MM.1S (cell line): ENCODE results near the gene HIVEP1.

Experiments
- DNase-seq: peaks from one replicate; pipeline ENCODE4 v3.0.0-alpha.2; 2015
- H2AFZ ChIP-seq: fragments of 300-600 bp; sonication (generic); 2 replicates; pipeline ENCODE4 v1.6.0; 2016; ENCODE audit warnings: antibody characterized with exemption, low read length
- H3F3A ChIP-seq: fragments of 300-600 bp; sonication (generic); 2 replicates; pipeline ENCODE4 v1.6.1; 2016; ENCODE audit warnings: mild to moderate bottlenecking, antibody characterized with exemption, low read length, moderate library complexity, mixed read lengths; ENCODE audit not compliant: insufficient read depth
- H3K27ac ChIP-seq: fragments of 300-600 bp; sonication (generic); 2 replicates; pipeline ENCODE4 v1.5.1; 2016; ENCODE audit warnings: mild to moderate bottlenecking, low read length
- H3K27me3 ChIP-seq: fragments of 300-600 bp; sonication (generic); replicated peaks from 2 replicates; pipeline ENCODE4 v1.6.0; 2016; ENCODE audit warnings: low read length; ENCODE audit not compliant: insufficient read depth
- H3K36me3 ChIP-seq: fragments of 300-600 bp; sonication (generic); replicated peaks from 2 replicates; pipeline ENCODE4 v1.6.1; 2016; ENCODE audit warnings: mild to moderate bottlenecking, low read length, mixed read lengths; ENCODE audit not compliant: insufficient read depth
- H3K4me1 ChIP-seq: fragments of 300-600 bp; sonication (generic); 2 replicates; pipeline ENCODE4 v1.6.1; 2016; ENCODE audit warnings: low read length, mixed read lengths
- H3K4me2 ChIP-seq: fragments of 300-600 bp; sonication (generic); 2 replicates; pipeline ENCODE4 v1.6.0; 2016; ENCODE audit warnings: low read depth, low read length
- H3K4me3 ChIP-seq: fragments of 300-600 bp; sonication (generic); 2 replicates; pipeline ENCODE4 v1.5.1; 2016; ENCODE audit warnings: low read length, mixed read lengths
- H3K79me2 ChIP-seq: fragments of 300-600 bp; sonication (generic); 2 replicates; pipeline ENCODE4 v1.6.1; 2016; ENCODE audit warnings: mixed run types, low read length, mixed read lengths
- H3K9ac ChIP-seq: fragments of 300-600 bp; sonication (generic); 2 replicates; pipeline ENCODE4 v1.6.1; 2016; ENCODE audit warnings: low read length, mixed read lengths
- H3K9me2 ChIP-seq: fragments of 300-600 bp; sonication (generic); replicated peaks from 2 replicates; pipeline ENCODE4 v1.6.1; 2016; ENCODE audit warnings: mild to moderate bottlenecking, low read length, mixed read lengths; ENCODE audit not compliant: insufficient read depth
- H3K9me3 ChIP-seq: fragments of 300-600 bp; sonication (generic); replicated peaks from 2 replicates; pipeline ENCODE4 v1.6.1; 2016; ENCODE audit warnings: mild to moderate bottlenecking, low read length, mixed read lengths; ENCODE audit not compliant: insufficient read depth
- H4K20me1 ChIP-seq: fragments of 300-600 bp; sonication (generic); 2 replicates; pipeline ENCODE4 v1.6.1; 2016; ENCODE audit warnings: mild to moderate bottlenecking, low read length, moderate library complexity, mixed read lengths; ENCODE audit not compliant: insufficient read depth
- EZH2 ChIP-seq: fragments of 300-600 bp; sonication (generic); optimal IDR thresholded peaks from 2 replicates; pipeline ENCODE3; 2017; ENCODE audit warnings: low read depth, mild to moderate bottlenecking, antibody characterized with exemption, low read length, mixed read lengths
- EZH2phosphoT487 ChIP-seq: fragments of 300-600 bp; sonication (generic); IDR thresholded peaks from 2 replicates; pipeline ENCODE4 v1.6.1; 2018; ENCODE audit warnings: antibody characterized with exemption, low read length
- TF ChIP-seq, protein P1 (sequence below): fragments of 300-600 bp; sonication (generic); IDR thresholded peaks from 2 replicates; pipeline ENCODE4 v1.5.1; 2016; ENCODE audit warnings: antibody characterized with exemption, low read length, mixed read lengths

The HIVEP1 gene

DNA sequence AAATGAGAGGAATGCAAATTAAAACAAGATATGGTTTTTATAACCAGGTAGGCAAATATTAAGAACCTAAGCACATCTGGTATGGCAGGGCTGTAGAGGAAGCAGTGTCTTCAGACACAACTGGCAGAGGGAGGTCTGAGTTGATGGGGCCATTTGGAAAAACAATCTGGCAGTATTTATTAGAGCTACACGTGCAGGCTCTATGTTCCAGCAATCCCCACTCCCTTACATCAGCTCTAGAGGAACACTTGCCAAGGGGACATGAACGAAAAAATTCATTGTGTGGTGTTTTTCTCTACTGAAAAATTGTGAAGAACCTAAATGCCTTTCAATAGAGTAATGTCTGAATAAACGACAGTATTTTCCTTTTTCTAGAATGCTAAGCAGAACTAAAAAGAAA lies 166.4 kb downstream of the HIVEP1 start:
- Histone ChIP-seq H3K9me3 (no peaks in the 10 kb centered on the region), H3F3A (no peaks in the 10 kb centered on the region), H3K36me3 (no peaks in the 10 kb centered on the region), H3K4me2 (no peak overlapping the region), H3K4me3 (no peak overlapping the region), H3K4me1 (no peaks in the 10 kb centered on the region), H4K20me1 (no peaks in the 10 kb centered on the region), H3K9me2 (no peaks in the 10 kb centered on the region), H3K9ac (no peak overlapping the region), H3K27me3 (no peaks in the 10 kb centered on the region), H2AFZ (no peak overlapping the region), H3K79me2 (no peaks in the 10 kb centered on the region), H3K27ac (no peak overlapping the region)
- DNase-seq = no peak
- TF ChIP-seq EZH2phosphoT487 (no peak), EZH2 (no peak)
- TF ChIP-seq, protein P1, sequence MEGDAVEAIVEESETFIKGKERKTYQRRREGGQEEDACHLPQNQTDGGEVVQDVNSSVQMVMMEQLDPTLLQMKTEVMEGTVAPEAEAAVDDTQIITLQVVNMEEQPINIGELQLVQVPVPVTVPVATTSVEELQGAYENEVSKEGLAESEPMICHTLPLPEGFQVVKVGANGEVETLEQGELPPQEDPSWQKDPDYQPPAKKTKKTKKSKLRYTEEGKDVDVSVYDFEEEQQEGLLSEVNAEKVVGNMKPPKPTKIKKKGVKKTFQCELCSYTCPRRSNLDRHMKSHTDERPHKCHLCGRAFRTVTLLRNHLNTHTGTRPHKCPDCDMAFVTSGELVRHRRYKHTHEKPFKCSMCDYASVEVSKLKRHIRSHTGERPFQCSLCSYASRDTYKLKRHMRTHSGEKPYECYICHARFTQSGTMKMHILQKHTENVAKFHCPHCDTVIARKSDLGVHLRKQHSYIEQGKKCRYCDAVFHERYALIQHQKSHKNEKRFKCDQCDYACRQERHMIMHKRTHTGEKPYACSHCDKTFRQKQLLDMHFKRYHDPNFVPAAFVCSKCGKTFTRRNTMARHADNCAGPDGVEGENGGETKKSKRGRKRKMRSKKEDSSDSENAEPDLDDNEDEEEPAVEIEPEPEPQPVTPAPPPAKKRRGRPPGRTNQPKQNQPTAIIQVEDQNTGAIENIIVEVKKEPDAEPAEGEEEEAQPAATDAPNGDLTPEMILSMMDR = no peak

DNA sequence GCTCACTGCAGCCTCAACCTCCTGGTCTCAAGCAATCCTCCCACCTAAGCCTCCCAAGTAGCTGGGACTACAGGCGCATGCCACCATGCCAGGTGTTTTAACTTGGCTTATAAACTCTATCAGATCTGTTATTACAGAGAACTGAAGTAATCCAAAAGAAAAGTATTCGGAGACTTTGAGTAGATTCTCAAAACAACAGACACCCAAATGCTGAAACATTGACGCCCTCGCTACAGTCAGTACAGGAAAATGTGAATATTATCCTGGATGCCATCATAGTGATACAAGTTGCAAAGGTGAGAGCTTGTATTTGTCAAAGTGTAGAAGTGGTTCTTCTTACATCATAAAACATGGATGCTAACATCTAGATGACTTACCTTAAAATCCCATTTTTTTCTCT lies 169.4 kb downstream of the HIVEP1 start:
- Histone ChIP-seq H3F3A (no peaks in the 10 kb centered on the region), H3K9me3 (no peaks in the 10 kb centered on the region), H3K9me2 (no peaks in the 10 kb centered on the region), H2AFZ (no peak overlapping the region), H3K27me3 (no peaks in the 10 kb centered on the region), H3K4me3 (no peak overlapping the region), H3K36me3 (no peaks in the 10 kb centered on the region), H3K27ac (no peak overlapping the region), H3K4me2 (no peak overlapping the region), H3K79me2 (no peaks in the 10 kb centered on the region), H3K9ac (no peak overlapping the region), H4K20me1 (no peaks in the 10 kb centered on the region), H3K4me1 (no peaks in the 10 kb centered on the region)
- no peak for DNase-seq
- no peak for TF ChIP-seq EZH2

DNA sequence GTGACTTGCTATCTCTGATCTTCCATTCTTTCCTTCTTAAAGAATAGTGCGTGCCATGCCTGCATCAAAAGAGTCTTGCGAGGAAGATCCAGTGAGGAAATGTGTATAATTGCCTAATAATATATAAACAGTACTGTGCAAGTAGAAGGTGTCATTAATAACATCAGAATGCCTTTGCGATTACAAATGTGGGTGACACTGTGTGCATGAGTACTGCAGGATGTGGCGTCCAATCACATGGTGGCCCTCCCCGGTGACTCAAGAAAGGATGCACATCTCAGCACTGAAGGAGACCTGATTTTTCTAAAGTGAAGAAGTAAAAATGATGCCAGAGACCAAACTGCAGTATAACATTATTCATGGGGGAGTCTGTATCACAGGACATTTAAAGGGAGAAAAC lies 170.6 kb downstream of the HIVEP1 start:
- no peak for DNase-seq
- Histone ChIP-seq H4K20me1 (no peaks in the 10 kb centered on the region), H3K9me2 (no peaks in the 10 kb centered on the region), H3K36me3 (no peaks in the 10 kb centered on the region), H3K79me2 (no peaks in the 10 kb centered on the region), H3K9me3 (no peaks in the 10 kb centered on the region), H3K9ac (no peak overlapping the region), H2AFZ (no peak overlapping the region), H3K27me3 (no peaks in the 10 kb centered on the region), H3K4me1 (no peaks in the 10 kb centered on the region), H3F3A (no peaks in the 10 kb centered on the region), H3K4me3 (no peak overlapping the region), H3K27ac (no peak overlapping the region), H3K4me2 (no peak overlapping the region)
- TF ChIP-seq, protein P1 = no peak
- TF ChIP-seq EZH2phosphoT487 (no peak), EZH2 (no peak)

DNA sequence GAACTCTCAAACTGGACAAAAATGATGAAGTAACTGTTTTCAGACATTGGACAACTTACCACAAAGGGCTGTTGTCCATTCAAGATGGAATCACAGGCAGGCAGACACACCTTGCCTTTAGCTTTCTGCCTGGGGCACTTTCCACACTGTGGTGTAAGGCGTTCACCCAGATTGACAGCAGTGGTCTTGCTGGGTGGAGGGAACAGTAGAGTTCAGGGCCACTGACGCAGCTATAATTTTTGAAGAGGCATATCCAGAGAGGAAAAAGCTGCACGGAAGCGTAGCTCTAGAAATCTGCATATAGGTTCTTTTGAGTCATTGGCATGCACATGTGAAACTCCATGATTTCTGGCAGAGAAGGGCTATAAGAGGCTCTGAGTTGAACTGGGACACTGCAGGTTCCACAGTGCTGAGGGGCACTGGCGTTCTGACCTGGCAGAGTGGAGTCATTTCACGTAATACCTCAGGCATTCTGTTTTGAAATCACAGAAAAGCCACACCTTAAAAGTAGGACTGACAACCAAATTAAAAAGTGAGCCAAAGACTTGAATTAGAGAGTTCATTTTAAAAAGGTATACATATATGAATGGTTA lies 173.1 kb downstream of the HIVEP1 start:
- Histone ChIP-seq H3K4me3 (no peak overlapping the region), H3K4me2 (no peak overlapping the region), H3F3A (no peaks in the 10 kb centered on the region), H4K20me1 (no peaks in the 10 kb centered on the region), H3K9me3 (no peaks in the 10 kb centered on the region), H2AFZ (no peak overlapping the region), H3K9ac (no peak overlapping the region), H3K36me3 (no peaks in the 10 kb centered on the region), H3K27ac (no peak overlapping the region), H3K79me2 (no peaks in the 10 kb centered on the region), H3K9me2 (no peaks in the 10 kb centered on the region), H3K27me3 (no peaks in the 10 kb centered on the region), H3K4me1 (no peaks in the 10 kb centered on the region)
- TF ChIP-seq, protein P1 = no peak
- no peak for TF ChIP-seq EZH2phosphoT487
- TF ChIP-seq EZH2 = no peak
- no peak for DNase-seq
